Muscle of arm (tissue), 14 donors: ENCODE measurements around the gene TUBB2A. TPM values are rescaled to one million over a fixed set of nuclear protein-coding genes. Genes with fewer than 3 reads are reported as not detected.
A peak's percentile ranks its signal among the peaks of the same experiment; 100 is the strongest.
"Not testable (repeated sequence)": the region's sequence is repeated elsewhere in the genome, so short reads cannot be mapped to it uniquely, and the experiment has no call there.

Source experiments
- DNase-seq: peaks from one replicate; pipeline ENCODE4 v3.0.0-alpha.2; 2013
- long read RNA-seq, 11 donors: transcript quantifications; one replicate each; lab custom pipeline, GENCODE V29; 2026
- polyA plus RNA-seq, 12 donors: library from polyadenylated mRNA; unstranded; fragments of 120-200 nt; gene quantifications; one replicate each; pipeline ENCODE4 v1.2.1, GENCODE V29; 2013; ENCODE audit not compliant: insufficient read length in 12 of 12

The TUBB2A gene
- 100 to 1,000 TPM in 1 of 12 donors, 10 to 100 TPM in 10, not detected in 1; 58.0 to 116 (median 77.1) TPM for polyA plus RNA-seq
- long read RNA-seq, donor 1, transcript TUBB2A-201 (4 exons, 1,595 nt), result major isoform, 94 of 94 reads
- long read RNA-seq, donor 1, partial matches to known transcripts, result 0 of 94 reads
- long read RNA-seq, donor 1, other reads (novel, unspliced or antisense), result 0 of 94 reads
- long read RNA-seq, donor 2, transcript TUBB2A-201 (4 exons, 1,595 nt), result major isoform, 46 of 47 reads
- long read RNA-seq, donor 2, partial matches to known transcripts, result 0 of 47 reads
- long read RNA-seq, donor 2, other reads (novel, unspliced or antisense), result 0 of 47 reads
- long read RNA-seq, donor 3, transcript TUBB2A-201 (4 exons, 1,595 nt), result major isoform, 12 of 12 reads
- long read RNA-seq, donor 3, partial matches to known transcripts, result 0 of 12 reads
- long read RNA-seq, donor 3, other reads (novel, unspliced or antisense), result 0 of 12 reads
- long read RNA-seq, donor 4, transcript TUBB2A-201 (4 exons, 1,595 nt), result major isoform, 18 of 18 reads
- long read RNA-seq, donor 4, partial matches to known transcripts, result 0 of 18 reads
- long read RNA-seq, donor 4, other reads (novel, unspliced or antisense), result 0 of 18 reads
- long read RNA-seq, donor 5, transcript TUBB2A-201 (4 exons, 1,595 nt), result major isoform, 31 of 33 reads
- long read RNA-seq, donor 5, partial matches to known transcripts, result 0 of 33 reads
- long read RNA-seq, donor 5, other reads (novel, unspliced or antisense), result 0 of 33 reads
- long read RNA-seq, donor 6, transcript TUBB2A-201 (4 exons, 1,595 nt), result major isoform, 22 of 22 reads
- long read RNA-seq, donor 6, partial matches to known transcripts, result 0 of 22 reads
- long read RNA-seq, donor 6, other reads (novel, unspliced or antisense), result 0 of 22 reads
- long read RNA-seq, donor 7, transcript TUBB2A-201 (4 exons, 1,595 nt), result major isoform, 11 of 11 reads
- long read RNA-seq, donor 7, partial matches to known transcripts, result 0 of 11 reads
- long read RNA-seq, donor 7, other reads (novel, unspliced or antisense), result 0 of 11 reads
- long read RNA-seq, donor 8, transcript TUBB2A-201 (4 exons, 1,595 nt), result major isoform, 41 of 42 reads
- long read RNA-seq, donor 8, partial matches to known transcripts, result 0 of 42 reads
- long read RNA-seq, donor 8, other reads (novel, unspliced or antisense), result 0 of 42 reads
- long read RNA-seq, donor 9, transcript TUBB2A-201 (4 exons, 1,595 nt), result major isoform, 33 of 33 reads
- long read RNA-seq, donor 9, partial matches to known transcripts, result 0 of 33 reads
- long read RNA-seq, donor 9, other reads (novel, unspliced or antisense), result 0 of 33 reads
- long read RNA-seq, donor 10, transcript TUBB2A-201 (4 exons, 1,595 nt), result major isoform, 44 of 44 reads
- long read RNA-seq, donor 10, partial matches to known transcripts, result 0 of 44 reads
- long read RNA-seq, donor 10, other reads (novel, unspliced or antisense), result 0 of 44 reads
- long read RNA-seq, donor 11, transcript TUBB2A-201 (4 exons, 1,595 nt), result major isoform, 51 of 51 reads
- long read RNA-seq, donor 11, partial matches to known transcripts, result 0 of 51 reads
- long read RNA-seq, donor 11, other reads (novel, unspliced or antisense), result 0 of 51 reads

DNA sequence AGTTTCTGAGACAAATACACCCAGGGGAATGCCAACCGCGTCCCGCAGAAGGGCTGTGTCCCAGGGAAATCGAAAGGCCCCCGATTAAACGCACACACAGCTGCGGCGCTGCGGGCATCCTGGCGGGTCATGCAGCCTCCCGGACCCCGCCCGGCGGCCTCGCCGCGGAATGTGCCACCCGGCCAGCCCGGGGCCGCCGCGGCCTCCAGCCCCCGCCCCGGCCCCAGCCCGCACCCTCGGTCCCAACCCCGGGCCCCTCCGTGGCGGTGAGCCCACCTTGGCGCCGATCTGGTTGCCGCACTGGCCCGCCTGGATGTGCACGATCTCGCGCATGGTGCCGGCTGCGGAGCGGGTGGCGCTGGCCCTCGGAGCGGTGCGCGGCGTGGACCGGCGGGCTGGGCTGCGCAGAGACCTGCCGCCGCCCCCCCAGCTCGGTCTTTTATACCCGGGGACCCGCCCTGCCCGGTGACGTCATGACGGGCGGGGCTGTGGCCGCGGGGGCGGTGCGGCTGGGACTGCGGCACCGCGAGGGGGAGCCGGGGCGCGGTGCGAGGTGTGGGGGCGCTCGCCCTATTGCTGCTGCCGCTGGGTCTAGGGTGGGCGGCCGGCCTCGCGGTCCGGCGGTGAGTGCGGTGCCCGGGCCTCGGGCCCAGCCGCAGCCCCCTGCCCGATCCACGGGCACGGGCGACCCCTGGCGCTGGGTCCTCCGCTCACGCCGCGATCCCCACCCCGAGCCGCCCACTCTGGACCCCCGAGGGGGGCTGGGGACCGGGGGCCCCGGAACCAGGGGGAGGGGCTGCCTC is at the start of gene TUBB2A:
TSS of gene TUBB2A (minus strand) at position 414 of the 803 bp plus-strand sequence. CDS start at position 333, 81 bp downstream.
- peak; percentile 85 for DNase-seq

DNA sequence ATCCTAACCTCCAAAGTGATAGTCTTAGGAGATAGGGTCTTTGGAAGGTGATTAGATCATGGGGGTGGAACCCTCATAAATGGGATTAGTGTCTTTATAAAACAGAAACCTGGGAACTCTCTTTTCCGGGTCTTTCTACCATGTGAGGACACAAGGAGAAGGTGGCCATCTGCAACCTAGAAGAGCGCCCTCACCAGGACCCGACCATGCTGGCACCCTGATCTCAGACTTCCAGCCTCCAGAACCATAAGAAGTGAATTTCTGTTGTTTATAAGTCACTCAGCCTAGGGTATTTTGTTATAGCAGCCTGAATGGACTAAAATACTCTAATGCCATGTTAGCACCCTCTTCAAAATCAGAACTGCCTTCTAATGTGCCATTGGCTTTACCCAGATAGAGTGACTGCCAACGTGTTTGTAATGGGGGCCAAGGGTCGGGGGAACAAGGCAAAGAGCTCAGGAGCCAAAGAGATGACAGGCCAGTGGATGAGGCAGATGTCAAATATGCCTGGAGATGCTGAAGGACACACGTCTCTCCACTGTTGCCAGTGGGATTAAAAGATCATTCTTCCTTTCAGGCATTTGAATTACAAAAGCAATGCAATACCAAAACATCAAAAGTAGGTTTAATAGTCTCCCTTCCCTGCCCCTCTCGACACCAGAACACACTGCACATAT is 49.1 kb upstream of the TUBB2A start:
- DNase-seq, result no peak

DNA sequence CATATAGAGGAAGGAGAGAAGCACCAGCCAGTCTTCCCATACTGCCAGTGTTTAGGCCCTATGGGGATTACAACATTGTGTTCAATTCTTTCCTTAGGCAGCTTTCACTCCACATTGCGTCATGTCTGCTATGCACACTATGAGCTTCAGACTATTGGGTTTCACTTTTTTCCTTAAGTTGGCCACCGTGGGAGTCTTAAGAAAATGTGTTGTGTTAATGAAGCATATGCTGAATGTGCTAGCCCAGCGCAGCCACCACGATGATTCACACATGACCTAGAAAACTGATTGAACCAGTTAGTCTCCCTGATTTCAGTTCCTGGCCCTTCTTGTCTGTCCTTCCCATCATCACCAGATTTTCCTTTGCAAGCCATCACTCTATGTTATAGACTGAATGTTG is 48.6 kb upstream of the TUBB2A start:
- DNase-seq, result no peak

DNA sequence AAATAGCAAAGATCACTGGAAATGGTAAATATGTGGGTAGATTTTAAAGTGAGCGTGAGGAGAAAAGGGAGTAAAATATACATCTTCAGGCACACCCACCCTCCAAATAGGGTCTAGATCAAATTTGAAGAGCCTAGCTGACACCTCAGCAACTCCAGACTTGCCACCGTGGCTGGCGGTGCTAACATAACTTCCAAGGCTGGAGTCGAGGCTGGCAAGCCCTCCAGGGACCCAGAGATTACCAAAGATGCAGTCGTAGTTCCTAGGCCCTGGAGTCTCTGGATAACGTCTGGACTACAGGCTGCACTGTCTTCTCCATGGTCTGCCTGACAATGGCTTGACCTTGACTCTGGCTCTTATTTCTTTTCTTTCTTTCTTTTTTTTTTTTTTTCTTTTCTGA is 47.6 kb upstream of the TUBB2A start:
- DNase-seq, result no peak

DNA sequence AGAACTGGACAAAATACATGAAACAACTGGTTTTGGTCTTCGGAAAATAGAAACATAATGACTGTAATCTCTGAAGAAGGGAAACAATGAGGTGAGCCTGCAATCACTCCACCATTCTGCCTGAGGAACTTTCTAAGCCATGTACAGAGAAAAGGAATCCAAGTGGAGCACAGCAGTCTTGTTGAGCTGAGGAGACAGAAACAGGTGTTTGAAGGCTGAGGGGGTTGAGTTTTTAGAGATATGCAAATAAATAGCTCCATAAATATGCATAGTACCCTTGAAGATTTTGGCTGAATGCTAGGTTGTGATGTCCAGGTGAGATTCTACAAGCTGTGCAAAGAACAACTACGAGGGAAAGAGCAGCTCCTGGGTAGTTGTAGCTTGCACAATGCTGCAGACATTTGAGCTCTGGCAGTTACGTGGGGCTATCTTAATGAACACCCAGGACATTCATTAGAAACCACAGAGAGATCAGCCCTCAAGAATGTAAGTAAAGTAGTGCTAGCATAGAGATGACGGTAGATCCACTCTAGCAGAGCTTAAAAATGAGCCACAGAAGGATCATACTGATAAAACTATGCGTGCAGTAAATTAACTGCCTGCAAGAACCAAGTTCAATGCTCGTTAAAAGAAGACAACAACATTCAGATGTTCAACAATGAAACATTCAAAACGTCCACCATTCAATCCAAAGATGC is 45.8 kb upstream of the TUBB2A start:
- DNase-seq, result no peak

DNA sequence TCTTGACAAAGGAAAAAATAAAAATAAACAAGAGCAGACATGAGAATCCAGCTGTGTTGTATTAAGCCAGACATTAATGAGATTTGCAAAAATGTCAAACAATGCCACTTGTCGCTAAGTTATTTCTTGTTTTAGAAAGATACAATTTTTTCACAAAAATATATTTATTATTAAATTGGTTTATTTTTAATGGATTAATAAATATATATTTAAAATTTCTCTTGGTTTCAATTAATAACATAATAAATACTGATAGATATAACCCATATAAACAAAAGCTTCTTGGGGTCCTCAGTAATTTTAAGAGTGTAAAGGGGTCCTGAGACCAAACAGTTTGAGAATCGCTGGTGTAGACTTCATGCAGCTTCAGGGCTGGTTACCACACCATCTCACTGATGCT is 44.0 kb upstream of the TUBB2A start:
- DNase-seq, result no peak

DNA sequence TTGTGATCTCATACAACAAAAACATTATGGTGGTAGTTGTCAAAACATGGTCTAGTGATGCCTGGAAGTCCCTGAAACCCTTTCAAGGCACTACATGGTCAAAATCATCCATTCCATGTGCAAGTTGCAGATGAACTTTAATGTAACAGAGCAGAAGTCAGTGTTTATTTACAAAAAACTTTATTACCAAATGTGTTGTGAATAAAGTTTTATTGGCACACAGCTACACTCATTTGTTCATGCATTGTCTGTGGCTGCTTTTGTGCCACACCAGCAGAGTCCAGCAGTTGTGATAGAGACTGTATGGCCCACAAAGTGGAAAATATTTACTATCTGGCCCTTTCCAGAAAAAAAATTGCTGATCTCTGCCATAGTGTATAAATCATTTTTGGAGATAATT is 43.3 kb upstream of the TUBB2A start:
- DNase-seq, result no peak

DNA sequence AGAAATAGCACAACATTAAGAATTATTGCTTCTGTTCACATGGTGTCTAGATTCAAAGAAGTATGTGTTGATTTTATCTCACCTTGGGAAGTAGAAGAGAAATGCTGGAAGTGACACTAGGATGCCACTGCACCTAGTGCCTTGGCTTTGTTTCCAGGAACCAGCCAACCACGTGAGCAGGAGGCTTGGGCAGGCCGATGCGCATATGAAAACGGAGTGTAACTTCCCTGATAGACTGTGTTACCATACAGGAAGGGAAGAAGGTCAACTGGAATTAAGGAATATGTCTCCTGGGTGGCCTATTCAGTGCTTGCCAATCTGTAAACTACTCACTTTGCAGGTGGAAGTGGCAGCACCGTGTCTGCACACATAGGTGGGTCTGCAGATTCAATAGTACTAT is 42.0 kb upstream of the TUBB2A start:
- no peak for DNase-seq

DNA sequence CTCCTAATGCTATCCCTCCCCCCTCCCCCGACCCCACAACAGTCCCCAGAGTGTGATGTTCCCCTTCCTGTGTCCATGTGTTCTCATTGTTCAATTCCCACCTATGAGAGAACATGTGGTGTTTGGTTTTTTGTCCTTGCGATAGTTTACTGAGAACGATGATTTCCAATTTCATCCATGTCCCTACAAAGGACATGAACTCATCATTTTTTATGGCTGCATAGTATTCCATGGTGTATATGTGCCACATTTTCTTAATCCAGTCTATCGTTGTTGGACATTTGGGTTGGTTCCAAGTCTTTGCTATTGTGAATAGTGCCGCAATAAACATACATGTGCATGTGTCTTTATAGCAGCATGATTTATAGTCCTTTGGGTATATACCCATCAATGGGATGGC is 40.4 kb upstream of the TUBB2A start:
- DNase-seq, result not testable (repeated sequence)

DNA sequence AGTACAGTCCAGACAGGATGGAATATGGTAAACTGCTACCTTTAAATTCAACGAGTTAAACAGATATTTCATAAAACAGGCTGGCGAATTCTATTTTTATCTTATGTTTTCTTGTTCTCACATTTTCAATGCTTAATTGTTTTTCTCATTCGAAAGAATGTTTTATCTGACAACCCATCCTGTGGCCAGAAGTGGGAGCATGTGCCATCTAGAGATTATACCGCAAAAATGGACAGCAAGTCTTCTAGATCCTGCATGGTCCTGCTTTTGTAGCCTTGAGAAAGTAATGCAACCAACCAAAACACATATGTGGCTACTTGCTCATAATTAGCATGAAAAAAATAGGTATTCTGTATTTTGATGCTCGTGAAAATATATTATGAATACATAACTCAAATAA is 39.4 kb upstream of the TUBB2A start:
- no peak for DNase-seq

DNA sequence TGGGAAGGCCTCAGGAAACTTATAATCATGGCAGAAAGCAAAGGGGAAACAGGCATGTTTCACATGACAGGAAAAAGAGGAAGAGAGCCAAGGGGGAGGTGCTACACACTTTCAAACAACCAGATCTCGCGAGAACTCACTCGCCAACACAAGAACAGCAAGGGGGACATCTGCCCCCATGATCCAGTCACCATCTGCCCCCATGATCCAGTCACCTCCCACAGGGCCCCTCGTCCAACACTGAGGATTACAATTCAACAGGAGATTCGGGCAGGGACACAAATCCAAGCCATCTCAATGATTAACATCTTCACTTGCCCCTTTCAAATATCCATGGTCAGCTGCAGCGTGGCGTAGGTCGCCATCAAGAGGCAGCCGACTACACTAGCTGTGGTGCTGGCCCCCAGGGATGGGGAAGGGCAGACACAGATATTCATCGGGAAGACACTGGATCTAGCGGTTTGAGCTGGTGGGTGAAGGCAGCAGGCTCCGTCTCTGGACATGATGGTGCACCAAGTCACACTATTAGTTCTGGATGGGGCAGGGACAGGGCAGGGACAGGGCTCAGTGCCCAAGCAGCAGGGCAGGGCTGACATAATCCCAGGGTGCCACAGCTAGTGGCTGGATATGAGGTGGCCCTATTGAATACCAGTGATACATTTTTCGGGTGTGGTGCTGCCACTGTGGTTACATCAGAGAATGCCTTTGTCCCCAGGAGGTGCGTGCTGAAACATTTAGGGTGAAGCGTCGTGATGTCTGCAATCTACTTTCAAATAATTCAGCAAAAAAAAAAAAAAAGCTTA is 38.6 kb upstream of the TUBB2A start:
- DNase-seq, result no peak

DNA sequence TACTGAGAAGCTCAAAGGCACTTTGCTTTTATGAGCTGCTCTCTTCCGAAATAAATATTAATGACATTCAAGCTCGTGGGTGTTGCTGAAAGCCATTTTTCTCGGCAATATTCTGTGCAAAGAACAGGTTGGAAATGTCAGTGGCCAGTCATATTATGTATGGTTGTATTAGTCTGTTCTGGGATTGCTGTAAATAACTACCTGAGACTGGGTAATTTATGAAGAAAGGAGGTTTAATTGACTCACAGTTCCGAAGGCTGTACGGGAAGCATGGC is 38.0 kb upstream of the TUBB2A start:
- no peak for DNase-seq

DNA sequence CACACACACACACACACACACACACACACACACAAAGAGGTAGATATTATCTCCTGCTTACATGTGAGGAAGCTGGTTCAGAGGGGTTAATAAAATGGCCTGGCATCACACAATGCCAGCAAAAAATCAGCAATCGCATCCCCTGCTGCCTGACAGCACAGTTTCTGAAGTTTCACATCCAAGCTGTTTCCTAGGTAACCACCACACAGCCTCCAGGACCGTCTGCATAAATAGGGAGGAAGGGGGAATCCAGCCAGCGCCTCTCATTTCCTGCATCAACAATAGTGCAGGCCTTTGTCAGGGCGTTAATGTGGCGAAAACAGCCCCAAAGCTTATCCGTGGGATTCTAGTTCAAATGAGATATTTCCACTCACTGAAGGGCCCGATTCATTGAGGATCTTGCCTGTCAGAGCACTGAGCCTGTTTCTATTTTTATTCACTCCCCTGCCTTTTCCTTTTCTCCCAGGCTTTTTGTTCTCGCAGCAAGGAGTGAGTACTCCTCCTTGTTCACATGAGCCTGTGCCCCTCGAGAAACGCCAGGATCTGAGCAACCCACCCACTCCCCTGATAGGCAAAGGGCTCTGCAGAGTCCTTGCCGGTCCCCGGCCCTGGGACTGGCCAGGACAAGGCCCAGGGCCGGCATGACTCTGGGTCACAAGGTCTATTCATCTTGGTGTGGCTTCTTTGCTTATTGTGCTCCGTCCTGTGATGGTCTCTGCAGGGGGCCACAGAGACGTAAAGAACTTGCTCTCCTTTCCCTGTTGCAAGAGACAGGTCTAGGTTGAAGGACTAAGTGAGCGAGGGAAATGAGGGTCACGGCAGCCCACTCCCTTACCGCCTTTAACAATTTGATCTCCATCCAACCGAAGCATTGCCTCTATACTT is 37.4 kb upstream of the TUBB2A start:
- DNase-seq, result peak; percentile 55

DNA sequence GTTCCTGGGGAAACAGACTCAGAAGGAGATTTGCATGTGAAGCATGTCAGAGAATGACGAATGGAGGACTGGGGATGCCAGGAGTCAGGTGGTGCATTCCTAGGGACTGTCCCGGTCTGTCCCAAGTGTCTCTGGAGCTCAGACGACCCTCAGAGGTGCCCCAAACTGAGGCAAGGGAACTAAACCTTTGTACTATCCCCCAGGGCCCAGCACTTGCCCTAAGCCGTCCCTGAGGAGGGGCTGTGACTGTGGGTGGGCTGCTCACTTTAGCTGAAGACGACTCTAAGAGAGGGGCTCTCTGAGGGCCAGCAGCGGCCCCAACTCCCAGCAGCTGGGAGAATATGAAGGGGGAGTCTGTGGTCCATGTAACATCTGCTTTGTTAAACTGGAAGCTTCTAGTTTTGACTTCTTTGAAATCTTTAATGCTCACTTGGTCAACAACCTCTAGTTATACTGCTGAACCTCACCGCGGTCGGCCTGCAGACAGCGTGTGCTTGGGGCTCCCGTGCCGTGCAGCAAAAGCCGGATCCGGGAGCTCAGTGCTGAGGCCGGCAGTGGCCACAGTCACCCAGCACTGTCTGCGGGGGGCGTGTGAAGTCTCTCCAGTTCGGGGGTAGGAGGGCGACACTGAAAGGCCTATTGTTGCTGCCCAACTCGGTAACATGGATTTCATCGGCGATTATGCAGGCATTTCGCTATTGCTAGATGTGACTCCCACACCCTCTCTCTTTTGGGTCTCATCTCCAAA is 35.9 kb upstream of the TUBB2A start:
- no peak for DNase-seq

DNA sequence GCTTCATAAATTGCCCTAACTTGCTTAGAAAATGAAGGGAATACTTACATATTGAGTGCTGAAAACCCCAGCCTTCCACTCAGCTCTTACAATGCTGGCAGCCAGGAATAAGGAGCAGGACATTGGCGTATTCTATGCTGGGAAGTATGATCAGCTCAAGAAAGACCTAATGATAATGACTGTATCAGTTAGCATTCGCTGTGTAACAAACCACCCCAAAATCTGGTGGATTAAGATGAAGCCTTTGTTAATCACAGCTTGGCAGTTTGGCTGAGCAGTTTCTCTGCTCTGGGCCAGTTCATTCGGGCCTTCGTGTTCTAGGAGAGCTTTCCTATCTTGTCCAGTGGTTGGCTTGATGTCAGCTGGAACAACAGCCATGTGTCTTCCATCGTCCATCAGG is 33.4 kb upstream of the TUBB2A start:
- DNase-seq, result no peak

DNA sequence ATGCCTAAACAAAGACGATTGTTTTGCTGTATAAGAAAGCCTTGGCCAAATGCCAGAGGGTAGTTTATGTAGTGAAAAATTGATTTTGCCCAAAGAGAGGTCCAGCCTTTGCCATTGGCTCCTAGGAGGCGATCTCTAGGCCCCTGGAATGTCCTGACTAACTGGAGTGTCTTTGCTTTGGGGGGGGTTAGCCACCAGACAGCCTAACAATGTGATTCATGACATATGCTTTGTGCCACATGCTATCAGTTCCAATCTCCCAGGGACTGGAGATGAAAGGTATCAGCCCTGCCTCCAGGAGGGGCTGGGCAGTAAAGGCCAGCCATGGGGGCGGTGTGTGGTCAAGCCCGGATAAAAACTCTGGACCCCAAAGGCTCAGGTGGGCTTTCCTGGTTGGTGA is 32.7 kb upstream of the TUBB2A start:
- no peak for DNase-seq

DNA sequence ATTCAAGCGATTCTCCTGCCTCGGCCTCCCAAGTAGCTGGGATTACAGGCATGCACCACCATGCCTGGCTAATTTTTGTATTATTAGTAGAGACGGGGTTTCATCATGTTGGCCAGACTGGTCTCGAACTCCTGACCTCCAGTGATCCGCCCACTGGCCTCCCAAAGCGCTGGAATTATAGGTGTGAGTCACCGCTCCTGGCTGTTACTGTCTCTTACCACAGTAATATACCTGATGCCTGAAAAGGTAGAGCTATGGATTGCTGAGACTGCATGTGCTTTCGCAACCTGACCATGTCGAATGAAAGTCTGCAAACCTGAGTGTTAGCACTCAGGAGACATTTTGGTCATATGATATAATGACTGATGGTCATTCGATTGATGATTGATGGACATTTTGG is 31.8 kb upstream of the TUBB2A start:
- DNase-seq, result not testable (repeated sequence)
